Natural killer cell (primary cell): ENCODE data around the gene FANCE. TPM values are rescaled to one million over a fixed set of nuclear protein-coding genes. Genes with fewer than 3 reads are reported as not detected.
A peak's percentile ranks its signal among the peaks of the same experiment; 100 is the strongest.

Experiments used
- ATAC-seq, 3 donors: fragments of 150-1000 bp in 2 of 3; fragments of 200-7000 bp in 1 of 3; cut with Tn5 transposase; 1 replicate in 1 of 3; 2 replicates in 2 of 3; pipeline ENCODE4 v1.10.0; 2021; ENCODE audit warnings: mild to moderate bottlenecking in 2 of 3, moderate library complexity in 2 of 3
- DNase-seq, 2 donors: peaks; one replicate each; pipeline versions ENCODE4 v3.0.0 to v3.0.0-alpha.2; 2013 to 2021; ENCODE audit warnings: mixed read lengths in 1 of 2
- H3K27ac ChIP-seq: one replicate; pipeline ENCODE4 v1.5.1; 2013; ENCODE audit warnings: mild to moderate bottlenecking, low read length
- H3K27me3 ChIP-seq: one replicate; pipeline ENCODE4 v1.6.1; 2013; ENCODE audit warnings: low read length; ENCODE audit not compliant: control insufficient read depth, insufficient read depth
- H3K36me3 ChIP-seq: one replicate; pipeline ENCODE4 v1.6.1; 2013; ENCODE audit warnings: low read length; ENCODE audit not compliant: control insufficient read depth, insufficient read depth
- H3K4me1 ChIP-seq: one replicate; pipeline ENCODE4 v1.6.1; 2013; ENCODE audit warnings: low read length; ENCODE audit not compliant: control insufficient read depth, insufficient read depth
- H3K4me3 ChIP-seq: one replicate; pipeline ENCODE4 v1.5.1; 2013; ENCODE audit warnings: low read length
- H3K9me3 ChIP-seq: one replicate; pipeline ENCODE4 v1.6.1; 2013; ENCODE audit warnings: low read length; ENCODE audit not compliant: control insufficient read depth, insufficient read depth
- H3K27ac Mint-ChIP-seq, 2 donors: one replicate each; pipeline ENCODE4 v1.8.0; 2022; ENCODE audit warnings: mild to moderate bottlenecking in 2 of 2, mixed read lengths in 2 of 2, moderate library complexity in 1 of 2
- H3K27me3 Mint-ChIP-seq, 2 donors: one replicate each; pipeline ENCODE4 v1.8.0; 2022; ENCODE audit warnings: low read depth in 2 of 2, mixed read lengths in 2 of 2
- H3K36me3 Mint-ChIP-seq: one replicate; pipeline ENCODE4 v1.8.0; 2022; ENCODE audit warnings: mixed read lengths
- H3K4me1 Mint-ChIP-seq, 2 donors: one replicate each; pipeline ENCODE4 v1.8.0; 2022; ENCODE audit warnings: mixed read lengths in 2 of 2
- H3K4me3 Mint-ChIP-seq: one replicate; pipeline ENCODE4 v1.8.0; 2022; ENCODE audit warnings: mild to moderate bottlenecking, moderate library complexity, mixed read lengths
- H3K9me3 Mint-ChIP-seq, 2 donors: one replicate each; pipeline ENCODE4 v1.8.0; 2022; ENCODE audit warnings: mixed read lengths in 2 of 2
- WGBS: methylation state at CpG from one replicate; pipeline ENCODE4 v1.1.7; 2013; ENCODE audit warnings: missing lambda C conversion rate; ENCODE audit not compliant: insufficient coverage; 5-methylcytosine and 5-hydroxymethylcytosine counted together
- intact Hi-C: fragments of 100-400 bp; cut with micrococcal nuclease; formaldehyde crosslinking; loops from one replicate; pipeline ENCODE4 v1.14.2; 2022
- total RNA-seq, 4 donors: library from RNA; stranded (reverse); fragments of 120-200 nt in 1 of 4; gene quantifications; one replicate each; pipeline versions ENCODE4 v1.2.3 to v1.2.4, GENCODE V29; 2013 to 2022
- TF ChIP-seq, protein P1 (sequence below): fragments of 200-600 bp; IDR thresholded peaks from one replicate; pipeline ENCODE4 v1.8.0; 2022; ENCODE audit warnings: antibody characterized with exemption

Gene FANCE
- total RNA-seq, 3 donors from 2014 or later (not counting 1 experiment from before 2014, with no cell fraction given): 2.2 to 3.2 (median 2.6) TPM

DNA sequence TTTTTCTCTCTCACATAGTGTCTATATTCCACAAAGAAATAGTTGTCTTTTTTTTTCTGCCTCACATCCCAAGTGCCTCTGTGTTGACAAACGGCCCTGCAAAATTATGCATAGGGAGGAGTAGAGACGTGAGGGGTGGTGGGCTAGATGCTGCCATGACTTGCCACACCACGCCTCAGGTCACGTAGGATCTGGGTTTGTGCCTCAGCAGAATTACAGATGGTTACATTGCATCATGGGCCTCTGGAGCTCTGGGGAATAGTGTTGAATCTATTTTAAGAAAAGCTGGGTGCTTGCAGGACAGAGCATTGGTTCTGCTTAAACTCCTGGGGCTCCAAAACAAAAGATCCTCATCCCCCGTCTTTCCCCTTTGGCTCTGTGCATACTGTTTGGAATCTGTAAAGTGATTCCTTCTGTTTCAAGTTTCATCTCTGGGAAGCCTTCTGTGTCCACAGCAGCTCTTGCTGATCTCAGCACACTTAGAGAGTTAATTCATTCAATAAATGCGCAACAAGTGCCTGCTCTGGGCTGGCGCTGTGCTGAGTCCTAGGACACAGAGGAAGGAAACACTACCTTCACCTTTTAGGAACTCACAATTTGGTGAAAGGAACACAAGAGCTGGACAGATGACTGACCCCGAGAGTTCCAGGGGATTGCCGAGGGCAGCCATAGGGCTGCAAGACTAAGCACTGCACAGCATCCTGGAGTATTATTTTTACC is 2.4 kb downstream of the FANCE start:
- no peaks in the 10 kb centered on the region for H3K9me3 ChIP-seq
- WGBS: 95% methylated on average over 9 of the region's 9 CpGs
- no peak overlapping the region for H3K4me3 ChIP-seq
- peaks cover 8% of the 10 kb centered on the region for H3K36me3 ChIP-seq
- TF ChIP-seq, protein P1, sequence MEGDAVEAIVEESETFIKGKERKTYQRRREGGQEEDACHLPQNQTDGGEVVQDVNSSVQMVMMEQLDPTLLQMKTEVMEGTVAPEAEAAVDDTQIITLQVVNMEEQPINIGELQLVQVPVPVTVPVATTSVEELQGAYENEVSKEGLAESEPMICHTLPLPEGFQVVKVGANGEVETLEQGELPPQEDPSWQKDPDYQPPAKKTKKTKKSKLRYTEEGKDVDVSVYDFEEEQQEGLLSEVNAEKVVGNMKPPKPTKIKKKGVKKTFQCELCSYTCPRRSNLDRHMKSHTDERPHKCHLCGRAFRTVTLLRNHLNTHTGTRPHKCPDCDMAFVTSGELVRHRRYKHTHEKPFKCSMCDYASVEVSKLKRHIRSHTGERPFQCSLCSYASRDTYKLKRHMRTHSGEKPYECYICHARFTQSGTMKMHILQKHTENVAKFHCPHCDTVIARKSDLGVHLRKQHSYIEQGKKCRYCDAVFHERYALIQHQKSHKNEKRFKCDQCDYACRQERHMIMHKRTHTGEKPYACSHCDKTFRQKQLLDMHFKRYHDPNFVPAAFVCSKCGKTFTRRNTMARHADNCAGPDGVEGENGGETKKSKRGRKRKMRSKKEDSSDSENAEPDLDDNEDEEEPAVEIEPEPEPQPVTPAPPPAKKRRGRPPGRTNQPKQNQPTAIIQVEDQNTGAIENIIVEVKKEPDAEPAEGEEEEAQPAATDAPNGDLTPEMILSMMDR: no peak
- no peaks in the 10 kb centered on the region for H3K9me3 Mint-ChIP-seq
- no peak overlapping the region for H3K27ac Mint-ChIP-seq
- ATAC-seq: no peak
- peaks cover 19 to 30% of the 10 kb centered on the region in 2 donors for H3K4me1 Mint-ChIP-seq
- no peak overlapping the region for H3K27ac ChIP-seq
- intact Hi-C loops: loop anchor here (5.0 kb wide), 1 partner anchor 62 kb away; no protein-coding TSS in a partner anchor
- peak overlapping the region; percentile 49 for H3K4me3 Mint-ChIP-seq
- no peak for DNase-seq
- H3K36me3 Mint-ChIP-seq: no peaks in the 10 kb centered on the region
- peaks cover 12% of the 10 kb centered on the region for H3K4me1 ChIP-seq
- H3K27me3 Mint-ChIP-seq: no peaks in the 10 kb centered on the region
- no peaks in the 10 kb centered on the region for H3K27me3 ChIP-seq

DNA sequence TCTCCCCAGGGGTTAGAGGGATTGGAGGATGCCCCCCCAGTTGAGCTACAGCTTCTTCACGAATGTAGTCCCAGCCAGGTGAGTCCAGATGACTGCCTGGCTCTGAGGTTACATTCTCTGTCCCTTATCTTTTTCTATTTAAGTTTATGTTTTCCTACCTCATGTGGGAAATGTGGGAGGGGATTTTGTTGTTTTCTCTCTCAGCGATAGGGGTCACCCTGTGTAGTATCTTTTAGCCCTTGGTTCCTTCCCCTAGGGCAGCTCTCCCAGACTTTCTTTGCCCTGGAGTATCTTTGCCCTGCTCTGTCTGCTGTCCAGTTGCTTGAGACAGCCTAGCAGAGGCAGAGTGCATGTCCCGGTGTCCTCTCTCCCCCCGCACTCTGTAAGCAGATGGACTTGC is 5.8 kb downstream of the FANCE start:
- H3K27ac ChIP-seq: no peak overlapping the region
- TF ChIP-seq, protein P1: no peak
- H3K27ac Mint-ChIP-seq: no peak overlapping the region
- no peak overlapping the region for H3K4me3 ChIP-seq
- H3K9me3 Mint-ChIP-seq: no peaks in the 10 kb centered on the region
- no peaks in the 10 kb centered on the region for H3K9me3 ChIP-seq
- H3K4me1 ChIP-seq: peaks cover under 1% of the 10 kb centered on the region
- peaks cover 5 to 12% of the 10 kb centered on the region in 2 donors for H3K4me1 Mint-ChIP-seq
- H3K36me3 Mint-ChIP-seq: no peaks in the 10 kb centered on the region
- DNase-seq (no peak), ATAC-seq (no peak)
- H3K36me3 ChIP-seq: peaks cover 11% of the 10 kb centered on the region
- H3K27me3 ChIP-seq: no peaks in the 10 kb centered on the region
- intact Hi-C loops: no loop called here
- 96% methylated on average over 4 of the region's 4 CpGs for WGBS
- H3K4me3 Mint-ChIP-seq: no peak overlapping the region
- no peaks in the 10 kb centered on the region for H3K27me3 Mint-ChIP-seq

DNA sequence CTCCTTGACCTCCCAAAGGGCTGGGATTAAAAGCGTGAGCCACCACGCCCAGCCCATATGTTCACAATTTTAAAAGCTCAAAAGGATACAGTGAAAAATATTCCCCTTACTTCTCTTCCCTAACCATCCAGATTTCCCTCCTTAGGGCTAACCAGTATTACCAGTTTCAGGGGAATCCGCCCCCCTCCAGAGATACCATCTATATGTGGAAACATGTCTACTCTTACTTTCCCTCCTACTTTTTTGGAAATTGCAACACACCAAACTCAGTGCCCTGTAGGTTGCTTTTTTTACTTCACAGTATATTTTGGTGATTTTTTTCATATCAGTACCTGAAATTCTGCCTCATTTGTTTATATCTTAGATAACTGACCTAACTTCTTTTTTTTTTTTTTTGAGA is 9.1 kb downstream of the FANCE start:
- Histone ChIP-seq H3K36me3 (peaks cover 7% of the 10 kb centered on the region), H3K27ac (no peak overlapping the region), H3K9me3 (no peaks in the 10 kb centered on the region), H3K4me1 (no peaks in the 10 kb centered on the region), H3K27me3 (no peaks in the 10 kb centered on the region), H3K4me3 (no peak overlapping the region)
- intact Hi-C loops: no loop called here
- Mint-ChIP-seq H3K27me3 (no peaks in the 10 kb centered on the region), H3K4me1 (no peaks in the 10 kb centered on the region), H3K27ac (no peak overlapping the region), H3K4me3 (no peak overlapping the region), H3K9me3 (no peaks in the 10 kb centered on the region), H3K36me3 (no peaks in the 10 kb centered on the region)
- 98% methylated on average over 3 of the region's 3 CpGs for WGBS
- no peak for ATAC-seq
- TF ChIP-seq, protein P1: no peak
- no peak for DNase-seq

DNA sequence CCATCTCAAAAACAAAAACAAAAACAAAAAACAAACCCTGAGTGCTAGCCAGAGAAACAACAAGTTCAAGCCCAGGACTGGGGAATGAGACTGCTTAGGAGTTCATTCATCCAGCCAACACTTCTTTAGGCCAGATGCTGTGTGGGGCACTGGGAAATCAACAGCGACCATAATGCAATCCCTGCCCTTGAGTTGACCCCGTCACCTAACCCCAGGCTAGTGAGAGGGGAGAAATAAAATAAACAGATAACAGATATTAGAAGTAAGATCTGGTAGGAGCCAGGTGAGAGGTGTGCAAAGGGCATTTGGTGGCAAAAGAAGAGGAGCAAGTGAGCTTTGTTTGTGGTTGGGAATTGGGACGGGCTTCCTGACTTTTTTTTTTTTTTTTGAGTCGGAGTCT is 11.2 kb downstream of the FANCE start:
- Mint-ChIP-seq H3K9me3 (no peaks in the 10 kb centered on the region), H3K4me3 (no peak overlapping the region), H3K27ac (no peak overlapping the region), H3K27me3 (no peaks in the 10 kb centered on the region), H3K36me3 (no peaks in the 10 kb centered on the region), H3K4me1 (peaks cover 10% of the 10 kb centered on the region in 2 donors)
- TF ChIP-seq, protein P1: no peak
- no peaks in the 10 kb centered on the region for H3K27me3 ChIP-seq
- DNase-seq: no peak
- WGBS: 99% methylated on average over 4 of the region's 4 CpGs
- H3K4me1 ChIP-seq: peaks cover 7% of the 10 kb centered on the region
- H3K9me3 ChIP-seq: no peaks in the 10 kb centered on the region
- H3K36me3 ChIP-seq: peaks cover 5% of the 10 kb centered on the region
- no peak for ATAC-seq
- no peak overlapping the region for H3K27ac ChIP-seq
- no peak overlapping the region for H3K4me3 ChIP-seq
- intact Hi-C loops: no loop called here
